Gastrocnemius medialis (tissue), 4 donors: ENCODE data around the gene SPOCK1.

ENCODE experiments used
- POLR2A ChIP-seq, 2 donors: fragments of 450-650 bp; IDR thresholded peaks; one replicate each; pipeline ENCODE4 v1.6.1; 2017; ENCODE audit warnings: antibody characterized with exemption in 2 of 2, mild to moderate bottlenecking in 2 of 2, moderate library complexity in 2 of 2
- TF ChIP-seq, protein P1 (sequence below), 5 experiments: fragments of 450-650 bp in 3 of 5; fragments of 200-600 bp in 2 of 5; sonication (generic) in 2 of 5; IDR thresholded peaks in 4 of 5; conservative IDR thresholded peaks in 1 of 5; 1 replicate in 4 of 5; 2 replicates in 1 of 5; pipeline ENCODE4 v1.5.1; 2016 to 2019; ENCODE audit warnings: antibody characterized with exemption in 5 of 5, mild to moderate bottlenecking in 3 of 5, moderate library complexity in 3 of 5

DNA sequence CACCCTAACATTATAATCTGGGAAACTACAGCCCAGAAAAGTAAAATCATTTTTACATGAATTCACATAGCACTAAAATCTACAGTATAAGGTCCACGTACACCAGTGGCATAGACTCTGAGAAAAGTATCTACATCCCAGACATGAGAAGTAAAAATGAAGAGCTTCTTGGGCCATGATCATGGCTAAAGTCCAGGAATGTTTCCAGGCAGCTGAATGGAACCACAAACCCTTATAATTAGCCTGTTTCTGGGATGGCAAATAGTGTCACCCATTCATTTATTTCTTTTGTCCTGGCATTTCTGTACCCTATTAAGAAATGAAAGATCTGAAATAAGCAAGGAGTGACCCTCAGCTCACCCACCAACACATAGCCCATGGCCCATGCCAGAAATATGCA lies 217.9 kb downstream of the SPOCK1 start:
- TF ChIP-seq, protein P1, sequence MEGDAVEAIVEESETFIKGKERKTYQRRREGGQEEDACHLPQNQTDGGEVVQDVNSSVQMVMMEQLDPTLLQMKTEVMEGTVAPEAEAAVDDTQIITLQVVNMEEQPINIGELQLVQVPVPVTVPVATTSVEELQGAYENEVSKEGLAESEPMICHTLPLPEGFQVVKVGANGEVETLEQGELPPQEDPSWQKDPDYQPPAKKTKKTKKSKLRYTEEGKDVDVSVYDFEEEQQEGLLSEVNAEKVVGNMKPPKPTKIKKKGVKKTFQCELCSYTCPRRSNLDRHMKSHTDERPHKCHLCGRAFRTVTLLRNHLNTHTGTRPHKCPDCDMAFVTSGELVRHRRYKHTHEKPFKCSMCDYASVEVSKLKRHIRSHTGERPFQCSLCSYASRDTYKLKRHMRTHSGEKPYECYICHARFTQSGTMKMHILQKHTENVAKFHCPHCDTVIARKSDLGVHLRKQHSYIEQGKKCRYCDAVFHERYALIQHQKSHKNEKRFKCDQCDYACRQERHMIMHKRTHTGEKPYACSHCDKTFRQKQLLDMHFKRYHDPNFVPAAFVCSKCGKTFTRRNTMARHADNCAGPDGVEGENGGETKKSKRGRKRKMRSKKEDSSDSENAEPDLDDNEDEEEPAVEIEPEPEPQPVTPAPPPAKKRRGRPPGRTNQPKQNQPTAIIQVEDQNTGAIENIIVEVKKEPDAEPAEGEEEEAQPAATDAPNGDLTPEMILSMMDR (IDR thresholded peaks at IDR 0.05 in 4 of 5, conservative IDR thresholded peaks at IDR 0.05 in 1 of 5), result no peak
- no peak for TF ChIP-seq POLR2A (IDR thresholded peaks at IDR 0.05)
